ENCODE measurements around the gene LSM5.

LSM5 gene

GRCh38 chr7:32494946-32495297 lies 4.7 kb upstream of the LSM5 start:
- Histone ChIP-seq H3K27ac (replicated peaks; ENCODE audit: low read length) (no peak overlapping the region), H4K91ac (ENCODE audit: low read depth, low read length, poor library complexity) (no peak overlapping the region), H3K79me1 (ENCODE audit: low read depth, low read length) (peaks cover 4% of the 10 kb centered on the region), H3K14ac (ENCODE audit: low read length) (no peak overlapping the region), H3K27me3 (ENCODE audit: control insufficient read depth in 3 of 3, insufficient read depth in 3 of 3, low read depth in 1 of 3, low read length in 3 of 3) (no peaks in the 10 kb centered on the region), H2BK5ac (ENCODE audit: low read length) (no peak overlapping the region), H2BK120ac (ENCODE audit: low read depth, low read length) (no peak overlapping the region), H3K4ac (ENCODE audit: low read length) (no peak overlapping the region), H3K4me1 (ENCODE audit: control insufficient read depth in 2 of 2, insufficient read depth in 1 of 2, low read depth in 1 of 2, low read length in 2 of 2) (peaks cover 0 to 2% of the 10 kb centered on the region in 2 donors), H3K4me3 (ENCODE audit: low read length in 2 of 2) (peak overlapping the region; percentile 78 to 100), H3K9ac (ENCODE audit: low read depth, low read length, poor library complexity) (no peak overlapping the region), H3K4me2 (ENCODE audit: insufficient read depth, low read length, poor library complexity, severe bottlenecking) (peak overlapping the region; percentile 28), H3K23ac (ENCODE audit: low read depth, low read length, poor library complexity) (no peak overlapping the region), H3K36me3 (replicated peaks in 1 of 2; ENCODE audit: control insufficient read depth in 2 of 2, insufficient read depth in 2 of 2, low read length in 2 of 2) (peaks cover 0 to 15% of the 10 kb centered on the region in 2 donors), H2BK15ac (ENCODE audit: low read length) (no peak overlapping the region), H2AK5ac (ENCODE audit: low read depth, low read length) (no peak overlapping the region), H2BK12ac (ENCODE audit: low read length) (no peak overlapping the region), H3K18ac (ENCODE audit: low read length) (no peak overlapping the region), H4K8ac (ENCODE audit: low read depth, low read length) (no peak overlapping the region), H2AFZ (ENCODE audit: low read length) (peak overlapping the region; percentile 82), H3K9me3 (replicated peaks in 1 of 2; ENCODE audit: control insufficient read depth in 2 of 2, insufficient read depth in 1 of 2, low read depth in 1 of 2, low read length in 2 of 2) (peaks cover 0 to 8% of the 10 kb centered on the region in 2 donors)
- no CpG with 5 or more reads among the region's 14 CpGs for WGBS, 2 donors (ENCODE audit: extremely low coverage in 2 of 2, insufficient read length in 2 of 2, insufficient replicate concordance in 1 of 2)
- DNase-seq (ENCODE audit: low spot score): no peak

GRCh38 chr7:32489788-32490126 lies 423 bp downstream of the LSM5 start:
- Histone ChIP-seq H3K4me1 (ENCODE audit: control insufficient read depth in 2 of 2, insufficient read depth in 1 of 2, low read depth in 1 of 2, low read length in 2 of 2) (peaks cover 0 to 1% of the 10 kb centered on the region in 2 donors), H4K8ac (ENCODE audit: low read depth, low read length) (no peak overlapping the region), H2AFZ (ENCODE audit: low read length) (peak overlapping the region; percentile 91), H3K9ac (ENCODE audit: low read depth, low read length, poor library complexity) (peak overlapping the region; percentile 96), H3K27ac (replicated peaks; ENCODE audit: low read length) (peak overlapping the region; percentile 80), H3K4ac (ENCODE audit: low read length) (no peak overlapping the region), H3K36me3 (replicated peaks in 1 of 2; ENCODE audit: control insufficient read depth in 2 of 2, insufficient read depth in 2 of 2, low read length in 2 of 2) (peaks cover 6 to 42% of the 10 kb centered on the region in 2 donors), H3K79me1 (ENCODE audit: low read depth, low read length) (no peaks in the 10 kb centered on the region), H3K27me3 (ENCODE audit: control insufficient read depth in 3 of 3, insufficient read depth in 3 of 3, low read depth in 1 of 3, low read length in 3 of 3) (no peaks in the 10 kb centered on the region), H2BK5ac (ENCODE audit: low read length) (no peak overlapping the region), H3K23ac (ENCODE audit: low read depth, low read length, poor library complexity) (no peak overlapping the region), H3K9me3 (replicated peaks in 1 of 2; ENCODE audit: control insufficient read depth in 2 of 2, insufficient read depth in 1 of 2, low read depth in 1 of 2, low read length in 2 of 2) (no peaks in the 10 kb centered on the region), H2AK5ac (ENCODE audit: low read depth, low read length) (no peak overlapping the region), H2BK120ac (ENCODE audit: low read depth, low read length) (no peak overlapping the region), H3K4me2 (ENCODE audit: insufficient read depth, low read length, poor library complexity, severe bottlenecking) (peak overlapping the region; percentile 50), H3K14ac (ENCODE audit: low read length) (no peak overlapping the region), H4K91ac (ENCODE audit: low read depth, low read length, poor library complexity) (no peak overlapping the region), H3K18ac (ENCODE audit: low read length) (no peak overlapping the region), H3K4me3 (ENCODE audit: low read length in 2 of 2) (peak overlapping the region; percentile 82 to 96), H2BK12ac (ENCODE audit: low read length) (no peak overlapping the region), H2BK15ac (ENCODE audit: low read length) (no peak overlapping the region)
- WGBS, 2 donors (ENCODE audit: extremely low coverage in 2 of 2, insufficient read length in 2 of 2, insufficient replicate concordance in 1 of 2): no CpG with 5 or more reads among the region's 9 CpGs
- no peak for DNase-seq (ENCODE audit: low spot score)

GRCh38 chr7:32481921-32482320 lies 8.3 kb downstream of the LSM5 start:
- Histone ChIP-seq H3K9me3 (replicated peaks in 1 of 2; ENCODE audit: control insufficient read depth in 2 of 2, insufficient read depth in 1 of 2, low read depth in 1 of 2, low read length in 2 of 2) (no peaks in the 10 kb centered on the region), H3K9ac (ENCODE audit: low read depth, low read length, poor library complexity) (no peak overlapping the region), H3K27ac (replicated peaks; ENCODE audit: low read length) (no peak overlapping the region), H3K79me1 (ENCODE audit: low read depth, low read length) (no peaks in the 10 kb centered on the region), H3K23ac (ENCODE audit: low read depth, low read length, poor library complexity) (no peak overlapping the region), H2BK12ac (ENCODE audit: low read length) (no peak overlapping the region), H3K4me2 (ENCODE audit: insufficient read depth, low read length, poor library complexity, severe bottlenecking) (no peak overlapping the region), H3K4me3 (ENCODE audit: low read length in 2 of 2) (no peak overlapping the region), H2AFZ (ENCODE audit: low read length) (no peak overlapping the region), H4K8ac (ENCODE audit: low read depth, low read length) (no peak overlapping the region), H4K91ac (ENCODE audit: low read depth, low read length, poor library complexity) (no peak overlapping the region), H2BK120ac (ENCODE audit: low read depth, low read length) (no peak overlapping the region), H3K14ac (ENCODE audit: low read length) (no peak overlapping the region), H3K4me1 (ENCODE audit: control insufficient read depth in 2 of 2, insufficient read depth in 1 of 2, low read depth in 1 of 2, low read length in 2 of 2) (peaks cover 0 to 2% of the 10 kb centered on the region in 2 donors), H2BK5ac (ENCODE audit: low read length) (no peak overlapping the region), H3K36me3 (replicated peaks in 1 of 2; ENCODE audit: control insufficient read depth in 2 of 2, insufficient read depth in 2 of 2, low read length in 2 of 2) (peaks cover 0 to 21% of the 10 kb centered on the region in 2 donors), H3K4ac (ENCODE audit: low read length) (no peak overlapping the region), H3K18ac (ENCODE audit: low read length) (no peak overlapping the region), H2AK5ac (ENCODE audit: low read depth, low read length) (no peak overlapping the region), H3K27me3 (ENCODE audit: control insufficient read depth in 3 of 3, insufficient read depth in 3 of 3, low read depth in 1 of 3, low read length in 3 of 3) (no peaks in the 10 kb centered on the region), H2BK15ac (ENCODE audit: low read length) (no peak overlapping the region)
- no peak for DNase-seq (ENCODE audit: low spot score)
- WGBS, 2 donors (ENCODE audit: extremely low coverage in 2 of 2, insufficient read length in 2 of 2, insufficient replicate concordance in 1 of 2): no CpG with 5 or more reads among the region's 3 CpGs

GRCh38 chr7:32481176-32481575 lies 9.0 kb downstream of the LSM5 start:
- no peak overlapping the region for H3K4ac ChIP-seq (ENCODE audit: low read length)
- peaks cover 0 to 2% of the 10 kb centered on the region in 2 donors for H3K4me1 ChIP-seq (ENCODE audit: control insufficient read depth in 2 of 2, insufficient read depth in 1 of 2, low read depth in 1 of 2, low read length in 2 of 2)
- H2BK120ac ChIP-seq (ENCODE audit: low read depth, low read length): no peak overlapping the region
- H4K8ac ChIP-seq (ENCODE audit: low read depth, low read length): no peak overlapping the region
- no peak overlapping the region for H3K4me2 ChIP-seq (ENCODE audit: insufficient read depth, low read length, poor library complexity, severe bottlenecking)
- H2BK5ac ChIP-seq (ENCODE audit: low read length): no peak overlapping the region
- no peak overlapping the region for H3K4me3 ChIP-seq (ENCODE audit: low read length in 2 of 2)
- no peak overlapping the region for H2AFZ ChIP-seq (ENCODE audit: low read length)
- DNase-seq (ENCODE audit: low spot score): no peak
- no peak overlapping the region for H2BK12ac ChIP-seq (ENCODE audit: low read length)
- no peaks in the 10 kb centered on the region for H3K9me3 ChIP-seq (replicated peaks in 1 of 2; ENCODE audit: control insufficient read depth in 2 of 2, insufficient read depth in 1 of 2, low read depth in 1 of 2, low read length in 2 of 2)
- H3K9ac ChIP-seq (ENCODE audit: low read depth, low read length, poor library complexity): no peak overlapping the region
- no peak overlapping the region for H4K91ac ChIP-seq (ENCODE audit: low read depth, low read length, poor library complexity)
- no peak overlapping the region for H2AK5ac ChIP-seq (ENCODE audit: low read depth, low read length)
- no peak overlapping the region for H2BK15ac ChIP-seq (ENCODE audit: low read length)
- H3K27me3 ChIP-seq (ENCODE audit: control insufficient read depth in 3 of 3, insufficient read depth in 3 of 3, low read depth in 1 of 3, low read length in 3 of 3): no peaks in the 10 kb centered on the region
- H3K14ac ChIP-seq (ENCODE audit: low read length): no peak overlapping the region
- no peak overlapping the region for H3K23ac ChIP-seq (ENCODE audit: low read depth, low read length, poor library complexity)
- H3K79me1 ChIP-seq (ENCODE audit: low read depth, low read length): no peaks in the 10 kb centered on the region
- peaks cover 0 to 14% of the 10 kb centered on the region in 2 donors for H3K36me3 ChIP-seq (replicated peaks in 1 of 2; ENCODE audit: control insufficient read depth in 2 of 2, insufficient read depth in 2 of 2, low read length in 2 of 2)
- no CpG with 5 or more reads among the region's 1 CpG for WGBS, 2 donors (ENCODE audit: extremely low coverage in 2 of 2, insufficient read length in 2 of 2, insufficient replicate concordance in 1 of 2)
- H3K18ac ChIP-seq (ENCODE audit: low read length): no peak overlapping the region
- H3K27ac ChIP-seq (replicated peaks; ENCODE audit: low read length): no peak overlapping the region
